Activated gamma-delta T cell treated with anti-CD3 and anti-CD28 coated beads, Interleukin-2, amount 50 U/mL, for 16 hours (primary cell): ENCODE results near the gene MED14.

ENCODE experiments used
- DNase-seq: peaks from one replicate; pipeline ENCODE4 v3.0.0-alpha.2; 2020; ENCODE audit warnings: low read depth

MED14 gene

GRCh38 chrX:40603446-40603845 is 131.9 kb downstream of the MED14 start:
- no peak for DNase-seq
